H1 (cell line): ENCODE results near the gene VWA2. TPM values are rescaled to one million over a fixed set of nuclear protein-coding genes. Genes with fewer than 3 reads are reported as not detected.

ENCODE experiments used
- CTCF ChIA-PET: fragments of 300-600 bp; sonication (Branson Sonifier 250); formaldehyde crosslinking; loops from one replicate; lab custom pipeline; 2021; ENCODE audit not compliant: partially characterized antibody; lab: Charles Lee
- POLR2A ChIA-PET: fragments of 300-600 bp; sonication (Branson Sonifier 250); formaldehyde crosslinking; loops from one replicate; lab custom pipeline; 2021; ENCODE audit warnings: inconsistent platforms; ENCODE audit not compliant: partially characterized antibody; lab: Charles Lee
- DNase-seq, 2 experiments: peaks; one replicate each; pipeline versions ENCODE4 v3.0.0 to v3.0.0-alpha.2; 2010 to 2022; ENCODE audit warnings: low spot score in 2 of 2, low read depth in 1 of 2, mixed read lengths in 1 of 2
- FAIRE-seq: peaks from 2 replicates; lab custom pipeline; 2011; peaks lifted over from hg19 to GRCh38; lab: Jason Lieb, UNC
- H2AFZ ChIP-seq: 2 replicates; pipeline ENCODE4 v1.8.1; 2012; ENCODE audit warnings: low read length, inconsistent platforms
- H2AK5ac ChIP-seq: 2 replicates; pipeline ENCODE4 v1.6.1; 2013; ENCODE audit warnings: low read depth, low read length
- H2BK120ac ChIP-seq: replicated peaks from 2 replicates; pipeline ENCODE3; 2013; ENCODE audit warnings: low read depth, low read length, inconsistent platforms
- H2BK12ac ChIP-seq: 2 replicates; pipeline ENCODE4 v1.6.1; 2013; ENCODE audit warnings: low read depth, low read length
- H2BK15ac ChIP-seq: 2 replicates; pipeline ENCODE4 v1.6.1; 2013; ENCODE audit warnings: low read length
- H2BK20ac ChIP-seq: 2 replicates; pipeline ENCODE4 v1.6.1; 2013; ENCODE audit warnings: low read length
- H2BK5ac ChIP-seq: 2 replicates; pipeline ENCODE4 v1.6.1; 2013; ENCODE audit warnings: low read depth, low read length
- H3K14ac ChIP-seq: 2 replicates; pipeline ENCODE4 v1.6.1; 2013; ENCODE audit warnings: inconsistent platforms; ENCODE audit not compliant: insufficient read length
- H3K18ac ChIP-seq: 2 replicates; pipeline ENCODE4 v1.6.1; 2013; ENCODE audit warnings: low read length; ENCODE audit errors: extremely low read depth
- H3K23ac ChIP-seq: 2 replicates; pipeline ENCODE4 v1.6.1; 2013; ENCODE audit warnings: inconsistent platforms; ENCODE audit not compliant: insufficient read length
- H3K23me2 ChIP-seq: 2 replicates; pipeline ENCODE4 v1.6.1; 2013; ENCODE audit warnings: low read depth, low read length
- H3K27ac ChIP-seq: 2 replicates; pipeline ENCODE4 v1.6.1; 2011; ENCODE audit warnings: low read depth, low read length, inconsistent platforms
- H3K27me3 ChIP-seq, 4 experiments: replicated peaks in 1 of 4; 1 replicate in 1 of 4; 2 replicates in 3 of 4; pipeline versions ENCODE4 v1.6.1 to v1.8.1; 2011 to 2013; ENCODE audit warnings: low read length in 3 of 4, mild to moderate bottlenecking in 3 of 4, inconsistent platforms in 2 of 4, mixed read lengths in 2 of 4, moderate library complexity in 1 of 4; ENCODE audit not compliant: control insufficient read depth in 3 of 4, insufficient read depth in 3 of 4; ENCODE audit errors: extremely low read depth in 1 of 4
- H3K36me3 ChIP-seq, 4 experiments: 2 replicates each; pipeline versions ENCODE4 v1.6.1 to v1.8.1; 2011 to 2013; ENCODE audit warnings: mild to moderate bottlenecking in 4 of 4, low read length in 3 of 4, moderate library complexity in 2 of 4, control low read depth in 1 of 4, inconsistent platforms in 1 of 4; ENCODE audit not compliant: insufficient read depth in 4 of 4, control insufficient read depth in 2 of 4
- H3K4ac ChIP-seq: replicated peaks from 2 replicates; pipeline ENCODE3; 2013; ENCODE audit warnings: low read length, low read depth, mixed read lengths, inconsistent platforms; ENCODE audit not compliant: insufficient read length
- H3K4me1 ChIP-seq, 4 experiments: replicated peaks in 1 of 4; 1 replicate in 1 of 4; 2 replicates in 3 of 4; pipeline versions ENCODE4 v1.6.1 to v1.8.1; 2011 to 2013; ENCODE audit warnings: low read length in 3 of 4, inconsistent platforms in 2 of 4, mixed read lengths in 1 of 4; ENCODE audit not compliant: insufficient read depth in 4 of 4, control insufficient read depth in 3 of 4
- H3K4me2 ChIP-seq, 2 experiments: 2 replicates each; pipeline versions ENCODE4 v1.6.1 to v1.8.1; 2011 to 2013; ENCODE audit warnings: low read depth in 2 of 2, low read length in 2 of 2, control low read depth in 1 of 2, inconsistent platforms in 1 of 2, mild to moderate bottlenecking in 1 of 2; ENCODE audit not compliant: insufficient read depth in 1 of 2
- H3K4me3 ChIP-seq, 4 experiments: fragments of 200-600, 300-600 bp in 1 of 4; sonication (generic), shearing (Covaris generic), sonication (Bioruptor Twin) in 1 of 4; 2 replicates each; pipeline versions ENCODE4 v1.5.1 to v1.8.1; 2011 to 2016; ENCODE audit warnings: low read length in 4 of 4, low read depth in 3 of 4, control low read depth in 2 of 4, inconsistent platforms in 2 of 4, mild to moderate bottlenecking in 2 of 4, mixed read lengths in 1 of 4, moderate library complexity in 1 of 4; ENCODE audit not compliant: insufficient read depth in 2 of 4; ENCODE audit errors: extremely low read depth in 1 of 4
- H3K56ac ChIP-seq: replicated peaks from 2 replicates; pipeline ENCODE3; 2013; ENCODE audit warnings: low read depth, mild to moderate bottlenecking, mixed read lengths, low read length, inconsistent platforms; ENCODE audit not compliant: insufficient read length
- H3K79me1 ChIP-seq: 2 replicates; pipeline ENCODE4 v1.6.1; 2013; ENCODE audit warnings: low read depth, low read length, control low read depth
- H3K79me2 ChIP-seq, 2 experiments: 2 replicates each; pipeline versions ENCODE4 v1.6.1 to v1.8.1; 2012 to 2013; ENCODE audit warnings: low read length in 2 of 2, mild to moderate bottlenecking in 2 of 2, inconsistent platforms in 1 of 2; ENCODE audit not compliant: insufficient read depth in 2 of 2, control insufficient read depth in 1 of 2
- H3K9ac ChIP-seq, 4 experiments: replicated peaks in 1 of 4; 1 replicate in 1 of 4; 2 replicates in 3 of 4; pipeline versions ENCODE4 v1.6.1 to v1.8.1; 2011 to 2013; ENCODE audit warnings: low read depth in 3 of 4, low read length in 3 of 4, control low read depth in 2 of 4, mild to moderate bottlenecking in 2 of 4, moderate library complexity in 2 of 4, inconsistent platforms in 1 of 4; ENCODE audit errors: extremely low read depth in 1 of 4
- H3K9me3 ChIP-seq, 2 experiments: 2 replicates each; pipeline versions ENCODE4 v1.6.1 to v1.8.1; 2012 to 2013; ENCODE audit warnings: mild to moderate bottlenecking in 2 of 2, moderate library complexity in 2 of 2, control low read depth in 1 of 2, inconsistent platforms in 1 of 2, low read depth in 1 of 2, low read length in 1 of 2, mixed read lengths in 1 of 2; ENCODE audit not compliant: insufficient read depth in 2 of 2
- H4K20me1 ChIP-seq, 2 experiments: replicated peaks in 1 of 2; 2 replicates each; pipeline versions ENCODE3 to v1.8.1; 2011 to 2013; ENCODE audit warnings: inconsistent platforms in 2 of 2, low read length in 2 of 2, mild to moderate bottlenecking in 1 of 2; ENCODE audit not compliant: insufficient read depth in 2 of 2, control insufficient read depth in 1 of 2
- H4K5ac ChIP-seq: 2 replicates; pipeline ENCODE4 v1.6.1; 2013; ENCODE audit warnings: low read length, low read depth, mixed read lengths, inconsistent platforms; ENCODE audit not compliant: insufficient read length
- H4K8ac ChIP-seq: 2 replicates; pipeline ENCODE4 v1.8.0; 2013; ENCODE audit warnings: mild to moderate bottlenecking, moderate library complexity, low read length, inconsistent platforms; ENCODE audit not compliant: insufficient read depth; ENCODE audit errors: extremely low read depth
- H4K91ac ChIP-seq: replicated peaks from 2 replicates; pipeline ENCODE3; 2013; ENCODE audit warnings: low read length, mixed read lengths, inconsistent platforms; ENCODE audit not compliant: insufficient read length
- ATF2 ChIP-seq: IDR thresholded peaks from 2 replicates; pipeline ENCODE4 v1.6.1; 2012; ENCODE audit warnings: low read length, inconsistent platforms
- CTBP2 ChIP-seq: IDR thresholded peaks from 2 replicates; pipeline ENCODE4 v1.7.0; 2011; ENCODE audit warnings: borderline replicate concordance, mild to moderate bottlenecking, moderate library complexity, mixed read lengths, low read length; ENCODE audit not compliant: insufficient read depth, insufficient read length
- GABPA ChIP-seq: IDR thresholded peaks from 2 replicates; pipeline ENCODE4 v1.6.1; 2011; ENCODE audit warnings: mild to moderate bottlenecking, low read length, moderate library complexity, borderline replicate concordance; ENCODE audit not compliant: insufficient read depth
- HDAC6 ChIP-seq: IDR thresholded peaks from one replicate; pipeline ENCODE4 v1.7.1; 2012; ENCODE audit warnings: low read depth, mild to moderate bottlenecking, inconsistent platforms, low read length, moderate library complexity
- JUN ChIP-seq: IDR thresholded peaks from 2 replicates; pipeline ENCODE4 v1.6.1; 2011; ENCODE audit warnings: low read depth, mild to moderate bottlenecking, improper control_type of control experiment, low read length
- KDM4A ChIP-seq: IDR thresholded peaks from one replicate; pipeline ENCODE4 v1.7.1; 2012; ENCODE audit warnings: low read depth, mild to moderate bottlenecking, moderate library complexity, low read length, inconsistent platforms; ENCODE audit not compliant: severe bottlenecking
- SIN3A ChIP-seq, 2 experiments: IDR thresholded peaks in 1 of 2; conservative IDR thresholded peaks in 1 of 2; 2 replicates each; pipeline ENCODE4 v1.6.1; 2011 to 2012; ENCODE audit warnings: low read length in 2 of 2, improper control_type of control experiment in 1 of 2, low read depth in 1 of 2, mild to moderate bottlenecking in 1 of 2
- TAF7 ChIP-seq: optimal IDR thresholded peaks from 2 replicates; pipeline ENCODE3; 2011; ENCODE audit warnings: low read depth, mild to moderate bottlenecking, inconsistent platforms, low read length, moderate library complexity, borderline replicate concordance
- USF2 ChIP-seq: IDR thresholded peaks from 2 replicates; pipeline ENCODE4 v1.6.1; 2011; ENCODE audit warnings: low read length, improper control_type of control experiment
- ZNF274 ChIP-seq: IDR thresholded peaks from 2 replicates; pipeline ENCODE4 v1.7.0; 2012; ENCODE audit warnings: low read length, borderline replicate concordance; ENCODE audit errors: extremely low read depth
- WGBS, 2 experiments: shearing (Covaris generic) in 1 of 2; methylation state at CpG; one replicate each; pipeline versions ENCODE4 v1.1.6 to v1.1.7; 2013 to 2015; ENCODE audit warnings: low lambda C conversion rate in 2 of 2, mixed read lengths in 2 of 2, inconsistent platforms in 1 of 2, low coverage in 1 of 2, missing lambda C conversion rate in 1 of 2; ENCODE audit not compliant: insufficient replicate concordance in 2 of 2, insufficient coverage in 1 of 2, insufficient read length in 1 of 2; ENCODE audit errors: extremely low coverage in 1 of 2, missing lambda C conversion rate in 1 of 2; 5-methylcytosine and 5-hydroxymethylcytosine counted together
- polyA plus RNA-seq, 7 experiments: library from polyadenylated mRNA; depleted of rRNA in 3 of 7; stranded (reverse) in 5 of 7; unstranded in 2 of 7; fragments of >200 nt in 5 of 7; fragments of 200-250 nt in 2 of 7; gene quantifications; 1 replicate in 5 of 7; 2 replicates in 1 of 7; 4 replicates in 1 of 7; pipeline versions ENCODE4 v1.2.1 to v1.2.3, GENCODE V29; 2011 to 2013; ENCODE audit warnings: missing spikeins in 2 of 7, mixed read lengths in 2 of 7
- total RNA-seq: library from RNA; stranded (reverse); fragmentation: NEBNext Ultra II Directional; extraction: Animal tissue kit (Norgen Biotek cat#: 25700); gene quantifications from 2 replicates; pipeline ENCODE4 v1.2.1, GENCODE V29; 2021

The VWA2 gene
- total and polyA plus RNA-seq, 2 of the 8 experiments (the other 6 are each of a cell fraction or from before 2014, with no cell fraction given) = 2.8 to 2.9 TPM

DNA sequence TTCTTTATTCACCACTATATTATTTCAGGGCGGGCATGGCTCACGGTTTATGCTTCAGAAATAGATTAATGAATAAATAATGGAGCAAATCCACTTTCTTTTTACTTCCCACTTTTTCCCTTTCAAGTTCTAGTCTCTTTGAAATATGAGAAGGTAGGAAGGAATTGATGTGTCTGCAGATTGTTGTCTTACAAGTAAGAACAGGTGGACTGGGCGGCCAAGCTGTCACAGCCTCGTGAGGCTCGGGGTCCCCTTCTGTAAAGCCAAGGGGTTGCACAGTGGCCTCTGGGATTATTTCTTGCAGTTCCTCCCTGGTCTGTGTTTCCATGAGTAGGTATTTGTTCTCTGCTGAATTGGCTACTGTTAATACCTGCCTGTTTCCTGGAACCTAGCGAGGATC is 11.2 kb downstream of the VWA2 start:
- Histone ChIP-seq H3K18ac (no peak overlapping the region), H2AFZ (no peak overlapping the region), H3K79me2 (no peaks in the 10 kb centered on the region), H3K23me2 (no peaks in the 10 kb centered on the region), H2BK5ac (no peak overlapping the region), H3K56ac (no peak overlapping the region), H2BK20ac (no peak overlapping the region), H3K9ac (no peak overlapping the region), H3K9me3 (0 out of 4 replicates have a peak, but pooled peaks cover 0 to 2% of the 10 kb centered on the region in 2 experiments), H4K20me1 (no peaks in the 10 kb centered on the region), H3K27ac (no peak overlapping the region), H3K4me3 (no peak overlapping the region), H3K4ac (no peak overlapping the region), H3K4me2 (no peak overlapping the region), H2BK120ac (no peak overlapping the region), H4K8ac (no peak overlapping the region), H3K23ac (no peak overlapping the region), H2AK5ac (no peak overlapping the region), H3K27me3 (no peaks in the 10 kb centered on the region), H4K5ac (no peak overlapping the region), H3K36me3 (no peaks in the 10 kb centered on the region), H2BK15ac (no peak overlapping the region), H4K91ac (no peak overlapping the region), H2BK12ac (no peak overlapping the region), H3K4me1 (no peaks in the 10 kb centered on the region), H3K14ac (no peak overlapping the region), H3K79me1 (no peaks in the 10 kb centered on the region; the same call in 1 of the 2 replicates)
- 91% methylated on average over 6 of the region's 6 CpGs; no CpG with 5 or more reads in 1 of the 2 experiments for WGBS, 2 experiments
- DNase-seq (no peak), FAIRE-seq (no peak)
- ChIA-PET POLR2A (interaction anchor here (1.2 kb wide), 1 partner anchor 10 kb away, joined by 5 read pairs; no protein-coding TSS in a partner anchor), CTCF (interaction anchor here (1.0 kb wide), 1 partner anchor 137 kb away, joined by 4 read pairs; no protein-coding TSS in a partner anchor)
- TF ChIP-seq CTBP2 (no peak), SIN3A (conservative IDR thresholded peaks at IDR 0.05 in 1 of 2, IDR thresholded peaks at IDR 0.05 in 1 of 2; ENCODE audit: low read depth in 1 of 2, low read length in 2 of 2) (no peak), JUN (no peak), HDAC6 (no peak), ATF2 (no peak), USF2 (no peak), GABPA (no peak), ZNF274 (no peak), KDM4A (no peak), TAF7 (no peak)
